Measurements from ENCODE around the gene LYST.
"Not testable (repeated sequence)": the region's sequence is repeated elsewhere in the genome, so short reads cannot be mapped to it uniquely, and the experiment has no call there.

The LYST gene

GRCh38 chr1:235866205-235866912 lies at the start of gene LYST:
Gene LYST (minus strand): TSS chr1:235866906. CDS start chr1:235830417, 36,489 bp downstream.
- peak; percentile 17 to 35 for DNase-seq (ENCODE audit: low read depth in 2 of 2)

GRCh38 chr1:235915489-235915888 lies 48.8 kb upstream of the LYST start:
- not testable (repeated sequence) for DNase-seq (ENCODE audit: low read depth in 2 of 2)

GRCh38 chr1:235913311-235913710 lies 46.6 kb upstream of the LYST start:
- no peak for DNase-seq (ENCODE audit: low read depth in 2 of 2)

- DNase-seq (ENCODE audit: low read depth in 2 of 2): no peak
These were observed 45.2 kb upstream of the LYST start for GRCh38 chr1:235911876-235912275.

GRCh38 chr1:235911300-235911662 lies 44.6 kb upstream of the LYST start:
- DNase-seq (ENCODE audit: low read depth in 2 of 2): no peak

GRCh38 chr1:235910357-235911299 lies 43.9 kb upstream of the LYST start:
- DNase-seq (ENCODE audit: low read depth in 2 of 2): peak in 1 of 2 experiments; percentile 37

- DNase-seq (ENCODE audit: low read depth in 2 of 2): no peak
These were observed 42.2 kb upstream of the LYST start for GRCh38 chr1:235908742-235909520.

- no peak for DNase-seq (ENCODE audit: low read depth in 2 of 2)
These were observed 41.2 kb upstream of the LYST start for GRCh38 chr1:235907897-235908240.

- DNase-seq (ENCODE audit: low read depth in 2 of 2): no peak
These were observed 40.6 kb upstream of the LYST start for GRCh38 chr1:235907187-235907896.

- DNase-seq (ENCODE audit: low read depth in 2 of 2): no peak
These were observed 39.7 kb upstream of the LYST start for GRCh38 chr1:235906436-235906835.

GRCh38 chr1:235903809-235904208 lies 37.1 kb upstream of the LYST start:
- not testable (repeated sequence) for DNase-seq (ENCODE audit: low read depth in 2 of 2)

- DNase-seq (ENCODE audit: low read depth in 2 of 2): no peak
These were observed 36.2 kb upstream of the LYST start for GRCh38 chr1:235902677-235903542.

- no peak for DNase-seq (ENCODE audit: low read depth in 2 of 2)
These were observed 34.8 kb upstream of the LYST start for GRCh38 chr1:235901461-235901860.

GRCh38 chr1:235898126-235898525 lies 31.4 kb upstream of the LYST start:
- DNase-seq (ENCODE audit: low read depth in 2 of 2): no peak

GRCh38 chr1:235893840-235894239 lies 27.1 kb upstream of the LYST start:
- DNase-seq (ENCODE audit: low read depth in 2 of 2): no peak

- DNase-seq (ENCODE audit: low read depth in 2 of 2): no peak
These were observed 26.2 kb upstream of the LYST start for GRCh38 chr1:235892734-235893413.

- no peak for DNase-seq (ENCODE audit: low read depth in 2 of 2)
These were observed 25.5 kb upstream of the LYST start for GRCh38 chr1:235892202-235892601.

- DNase-seq (ENCODE audit: low read depth in 2 of 2): peak; percentile 23 to 56
These were observed 21.5 kb upstream of the LYST start for GRCh38 chr1:235888119-235888643.

- DNase-seq (ENCODE audit: low read depth in 2 of 2): no peak
These were observed 21.0 kb upstream of the LYST start for GRCh38 chr1:235887676-235888075.

Data from stimulated activated CD4-positive, alpha-beta T cell treated with anti-CD3 and anti-CD28 coated beads, Interleukin-12 subunit alpha, Interleukin-12 subunit beta, amount 100 ng/mL, for 24 hours (primary cell).